ENCODE results near the gene DNAH17. TPM values are rescaled to one million over a fixed set of nuclear protein-coding genes. Genes with fewer than 3 reads are reported as not detected.

The DNAH17 gene
- total RNA-seq, 1 donor from 2014 or later: not detected

GRCh38 chr17:78409191-78409928, 167.8 kb downstream of the DNAH17 start:
- H3K27ac ChIP-seq (replicated peaks): peak overlapping the region; percentile 13
- no peak for DNase-seq
- no peak for TF ChIP-seq CTCF (IDR thresholded peaks at IDR 0.05; ENCODE audit: borderline replicate concordance)

GRCh38 chr17:78408476-78409050, 168.6 kb downstream of the DNAH17 start:
- DNase-seq: no peak
- H3K27ac ChIP-seq (replicated peaks): no peak overlapping the region
- no peaks in the 10 kb centered on the region for H3K9me3 ChIP-seq (replicated peaks)
- H3K36me3 ChIP-seq: peaks cover 30% of the 10 kb centered on the region
- TF ChIP-seq CTCF (IDR thresholded peaks at IDR 0.05; ENCODE audit: borderline replicate concordance): no peak
- intact Hi-C loops (cut with micrococcal nuclease): no loop called here
- no peak overlapping the region for H3K4me3 ChIP-seq
- H3K27me3 ChIP-seq (ENCODE audit: low read depth): no peaks in the 10 kb centered on the region
- H3K4me1 ChIP-seq: peaks cover 60% of the 10 kb centered on the region

More at GRCh38 chr17:78409191-78409928, 167.8 kb downstream of the DNAH17 start:
- H3K4me3 ChIP-seq: no peak overlapping the region
- H3K4me1 ChIP-seq: peaks cover 68% of the 10 kb centered on the region
- no peaks in the 10 kb centered on the region for H3K27me3 ChIP-seq (ENCODE audit: low read depth)
- H3K9me3 ChIP-seq (replicated peaks): no peaks in the 10 kb centered on the region
- peaks cover 22% of the 10 kb centered on the region for H3K36me3 ChIP-seq
- intact Hi-C loops (cut with micrococcal nuclease): no loop called here

- no peak for TF ChIP-seq CTCF (IDR thresholded peaks at IDR 0.05; ENCODE audit: borderline replicate concordance)
- H3K4me3 ChIP-seq: no peak overlapping the region
- intact Hi-C loops (cut with micrococcal nuclease): no loop called here
- no peaks in the 10 kb centered on the region for H3K9me3 ChIP-seq (replicated peaks)
- no peak overlapping the region for H3K27ac ChIP-seq (replicated peaks)
- H3K27me3 ChIP-seq (ENCODE audit: low read depth): no peaks in the 10 kb centered on the region
- H3K36me3 ChIP-seq: peaks cover 40% of the 10 kb centered on the region
- no peak for DNase-seq
- H3K4me1 ChIP-seq: peaks cover 49% of the 10 kb centered on the region
Observed at GRCh38 chr17:78407387-78408000, 169.7 kb downstream of the DNAH17 start.

- DNase-seq: no peak
- H3K36me3 ChIP-seq: peaks cover 46% of the 10 kb centered on the region
- intact Hi-C loops (cut with micrococcal nuclease): no loop called here
- no peaks in the 10 kb centered on the region for H3K9me3 ChIP-seq (replicated peaks)
- H3K4me3 ChIP-seq: no peak overlapping the region
- no peak for TF ChIP-seq CTCF (IDR thresholded peaks at IDR 0.05; ENCODE audit: borderline replicate concordance)
- no peak overlapping the region for H3K27ac ChIP-seq (replicated peaks)
- peaks cover 44% of the 10 kb centered on the region for H3K4me1 ChIP-seq
- no peaks in the 10 kb centered on the region for H3K27me3 ChIP-seq (ENCODE audit: low read depth)
Observed at GRCh38 chr17:78406920-78407319, 170.3 kb downstream of the DNAH17 start.

GRCh38 chr17:78406396-78406795, 170.8 kb downstream of the DNAH17 start:
- no peak overlapping the region for H3K27ac ChIP-seq (replicated peaks)

More at GRCh38 chr17:78406396-78406795, 170.8 kb downstream of the DNAH17 start:
- no peak for DNase-seq
- Histone ChIP-seq H3K27me3 (ENCODE audit: low read depth) (no peaks in the 10 kb centered on the region), H3K4me3 (no peak overlapping the region), H3K4me1 (peaks cover 42% of the 10 kb centered on the region), H3K9me3 (replicated peaks) (no peaks in the 10 kb centered on the region), H3K36me3 (peaks cover 51% of the 10 kb centered on the region)
- no peak for TF ChIP-seq CTCF (IDR thresholded peaks at IDR 0.05; ENCODE audit: borderline replicate concordance)
- intact Hi-C loops (cut with micrococcal nuclease): no loop called here
